GM23248 (cell line): ENCODE results near the gene KMT2B.

ENCODE experiments used
- EZH2 ChIP-seq: fragments of 200-600 bp; sonication (generic); IDR thresholded peaks from 2 replicates; pipeline ENCODE4 v1.6.1; 2018; ENCODE audit warnings: antibody characterized with exemption, mild to moderate bottlenecking; ENCODE audit not compliant: insufficient read depth, poor library complexity, severe bottlenecking
- EZH2phosphoT487 ChIP-seq: fragments of 200-600 bp; sonication (generic); IDR thresholded peaks from 2 replicates; pipeline ENCODE4 v1.6.1; 2018; ENCODE audit warnings: antibody characterized with exemption, moderate library complexity, mild to moderate bottlenecking, low read depth; ENCODE audit not compliant: insufficient read depth

- TF ChIP-seq EZH2phosphoT487 (no peak), EZH2 (no peak)
Observed at GRCh38 chr19:35783469-35784434, 65.9 kb downstream of the KMT2B start.
